ENCODE results near the gene RNASE2.

GRCh38 chr14:20989471-20989786 lies 34.1 kb downstream of the RNASE2 start:
- no peak for TF ChIP-seq CTCF (conservative IDR thresholded peaks at IDR 0.05)
- TF ChIP-seq EZH2 (IDR thresholded peaks at IDR 0.05; ENCODE audit: low read depth), result no peak
